Type B pancreatic cell (in vitro differentiated cells): ENCODE data around the gene PPFIBP1. TPM values are rescaled to one million over a fixed set of nuclear protein-coding genes. Genes with fewer than 3 reads are reported as not detected.
A peak's percentile ranks its signal among the peaks of the same experiment; 100 is the strongest.

Experiments
- DNase-seq: peaks from one replicate; pipeline ENCODE4 v3.0.0; 2021; ENCODE audit warnings: mixed read lengths; ENCODE audit not compliant: unreplicated experiment; ENCODE audit errors: extremely low spot score
- H3K27ac Mint-ChIP-seq: 2 replicates; pipeline ENCODE4 v1.8.0; 2021; ENCODE audit warnings: mild to moderate bottlenecking, mixed read lengths
- H3K27me3 Mint-ChIP-seq: 2 replicates; pipeline ENCODE4 v1.8.0; 2021; ENCODE audit warnings: mixed read lengths
- H3K36me3 Mint-ChIP-seq: 2 replicates; pipeline ENCODE4 v1.8.0; 2021; ENCODE audit warnings: mixed read lengths
- H3K4me1 Mint-ChIP-seq: one replicate; pipeline ENCODE4 v1.8.0; 2021; ENCODE audit warnings: mixed read lengths; ENCODE audit not compliant: unreplicated experiment
- H3K4me3 Mint-ChIP-seq: 2 replicates; pipeline ENCODE4 v1.8.0; 2021; ENCODE audit warnings: mild to moderate bottlenecking, mixed read lengths
- H3K9me3 Mint-ChIP-seq: 2 replicates; pipeline ENCODE4 v1.8.0; 2021; ENCODE audit warnings: mixed read lengths
- CTCF ChIP-seq: fragments of 200-600 bp; sonication (generic); conservative IDR thresholded peaks from 2 replicates; pipeline ENCODE4 v1.5.0; 2021; ENCODE audit warnings: antibody characterized with exemption, mild to moderate bottlenecking
- total RNA-seq: library from RNA; stranded (reverse); gene quantifications from 2 replicates; pipeline ENCODE4 v1.2.1, GENCODE V29; 2021; ENCODE audit warnings: low replicate concordance

PPFIBP1 gene
- total RNA-seq, 1 donor from 2014 or later, result 68.3 TPM

GRCh38 chr12:27511723-27512045 lies 12.3 kb upstream of the PPFIBP1 start:
- Mint-ChIP-seq H3K36me3 (peaks cover 3% of the 10 kb centered on the region), H3K4me1 (peaks cover 4% of the 10 kb centered on the region), H3K27ac (peak overlapping the region; percentile 88), H3K4me3 (peak overlapping the region; percentile 48), H3K9me3 (no peaks in the 10 kb centered on the region), H3K27me3 (no peaks in the 10 kb centered on the region)
- DNase-seq, result no peak
- no peak for TF ChIP-seq CTCF

DNA sequence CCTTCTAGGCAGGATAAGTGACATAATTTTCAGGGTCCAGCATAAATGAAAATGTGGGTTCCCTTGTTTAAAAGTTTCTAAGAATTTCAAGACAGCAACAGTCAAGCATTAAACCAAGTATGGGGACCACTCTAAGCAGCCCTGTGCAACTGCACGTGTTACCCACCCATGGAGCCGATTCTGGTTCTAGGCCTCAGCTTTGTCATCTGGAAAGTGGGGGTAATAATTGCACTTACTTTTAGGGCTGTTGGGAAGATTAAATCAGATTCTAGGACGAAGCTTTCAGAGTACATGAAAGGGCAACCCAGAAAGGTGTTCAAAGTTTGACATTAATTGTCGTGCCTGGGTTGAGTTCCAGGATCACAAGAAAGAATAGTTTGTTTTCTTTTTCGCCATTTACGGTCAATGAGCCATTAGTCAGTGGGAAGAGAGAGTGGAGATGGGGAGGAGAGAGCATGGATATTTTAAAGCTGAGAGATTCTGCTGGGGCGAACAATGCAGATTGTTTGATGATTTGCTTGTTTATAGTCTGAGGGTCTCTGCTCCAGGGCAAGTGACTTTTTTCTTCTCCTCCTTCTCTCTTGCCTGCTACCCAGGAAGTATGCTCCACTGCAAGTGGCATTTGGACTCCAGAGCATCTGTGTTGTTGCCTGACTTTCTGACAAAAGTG lies 10.7 kb upstream of the PPFIBP1 start:
- Mint-ChIP-seq H3K9me3 (no peaks in the 10 kb centered on the region), H3K4me3 (no peak overlapping the region), H3K27me3 (peaks cover 3% of the 10 kb centered on the region), H3K27ac (no peak overlapping the region), H3K4me1 (peaks cover 4% of the 10 kb centered on the region), H3K36me3 (peaks cover 3% of the 10 kb centered on the region)
- no peak for TF ChIP-seq CTCF
- no peak for DNase-seq

DNA sequence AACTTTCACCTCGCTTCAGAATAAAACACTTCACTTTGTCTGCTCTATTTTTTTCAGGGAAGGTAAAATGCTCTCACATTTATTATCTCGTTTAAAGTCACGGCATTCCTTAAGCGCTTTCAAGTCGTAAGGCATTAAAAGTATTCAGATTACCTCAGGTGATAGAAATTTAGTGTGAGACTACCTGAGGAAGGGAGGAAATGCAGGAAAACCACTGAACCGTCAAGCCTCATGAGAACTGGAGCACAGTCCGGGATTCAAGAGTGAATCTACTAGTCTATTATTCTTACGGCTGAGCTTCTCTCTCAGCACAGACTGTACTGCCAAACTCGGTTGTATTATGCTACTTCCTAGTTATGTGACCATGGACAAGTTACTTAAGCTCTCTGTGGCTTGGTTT lies 8.3 kb upstream of the PPFIBP1 start:
- no peak for DNase-seq
- Mint-ChIP-seq H3K4me1 (peaks cover 4% of the 10 kb centered on the region), H3K27ac (peak overlapping the region; percentile 86), H3K27me3 (peaks cover 11% of the 10 kb centered on the region), H3K4me3 (peak overlapping the region; percentile 35), H3K9me3 (no peaks in the 10 kb centered on the region), H3K36me3 (peaks cover 3% of the 10 kb centered on the region)
- no peak for TF ChIP-seq CTCF

GRCh38 chr12:27516625-27517024 lies 7.4 kb upstream of the PPFIBP1 start:
- Mint-ChIP-seq H3K27ac (peak overlapping the region; percentile 1), H3K4me1 (no peaks in the 10 kb centered on the region), H3K36me3 (peaks cover 2% of the 10 kb centered on the region), H3K27me3 (peaks cover 16% of the 10 kb centered on the region), H3K4me3 (no peak overlapping the region), H3K9me3 (no peaks in the 10 kb centered on the region)
- no peak for DNase-seq
- no peak for TF ChIP-seq CTCF

DNA sequence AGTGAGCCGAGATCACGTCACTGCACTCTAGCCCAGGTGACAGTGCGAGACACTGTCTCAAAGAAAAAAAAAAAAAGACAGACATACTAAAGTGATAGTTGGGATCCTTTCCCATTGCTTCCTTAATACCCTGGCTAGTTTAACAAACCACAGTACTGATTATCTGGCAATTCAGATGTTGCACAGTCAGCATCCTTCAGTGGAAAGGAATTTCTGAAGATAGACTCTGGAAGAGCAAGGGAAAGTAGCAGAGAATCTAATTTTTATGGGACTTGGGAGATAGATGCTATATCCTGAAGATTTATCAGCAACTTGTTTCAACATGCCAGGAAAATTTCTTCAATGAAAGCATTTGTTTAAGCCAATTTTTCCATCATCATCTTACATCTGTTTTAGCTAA lies 6.5 kb upstream of the PPFIBP1 start:
- H3K4me1 Mint-ChIP-seq, result no peaks in the 10 kb centered on the region
- H3K36me3 Mint-ChIP-seq, result no peaks in the 10 kb centered on the region
- H3K9me3 Mint-ChIP-seq, result no peaks in the 10 kb centered on the region
- H3K4me3 Mint-ChIP-seq, result no peak overlapping the region
- peaks cover 20% of the 10 kb centered on the region for H3K27me3 Mint-ChIP-seq
- H3K27ac Mint-ChIP-seq, result peak overlapping the region; percentile 55
- TF ChIP-seq CTCF, result no peak
- no peak for DNase-seq
